Uterus (tissue), 2 donors: ENCODE results near the gene ZNF416.
A peak's percentile ranks its signal among the peaks of the same experiment; 100 is the strongest.

ENCODE experiments used
- CTCF ChIP-seq, 4 experiments: fragments of 200-600 bp in 2 of 4; fragments of 450-650 bp in 2 of 4; sonication (generic) in 2 of 4; IDR thresholded peaks; one replicate each; pipeline ENCODE4 v1.5.1; 2016 to 2019; ENCODE audit warnings: antibody characterized with exemption in 4 of 4, mild to moderate bottlenecking in 2 of 4, moderate library complexity in 1 of 4
- POLR2A ChIP-seq, 2 donors: fragments of 450-650 bp; IDR thresholded peaks; one replicate each; pipeline ENCODE4 v1.6.1; 2016; ENCODE audit warnings: antibody characterized with exemption in 2 of 2, mild to moderate bottlenecking in 1 of 2, moderate library complexity in 1 of 2

GRCh38 chr19:57599761-57600383, 21.2 kb upstream of the ZNF416 start, which contains the start of gene ZNF530:
- no peak for TF ChIP-seq POLR2A (IDR thresholded peaks at IDR 0.05)
- TF ChIP-seq CTCF (IDR thresholded peaks at IDR 0.05), result peak in 1 of 4 experiments; percentile 4
